ENCODE results near the gene DYNC1I1. TPM values are rescaled to one million over a fixed set of nuclear protein-coding genes. Genes with fewer than 3 reads are reported as not detected.

DYNC1I1 gene
- total RNA-seq, 1 experiment from 2014 or later = not detected

GRCh38 chr7:95976369-95977060, 204.2 kb downstream of the DYNC1I1 start:
- no TSS peak for BruUV-seq (replicated peaks)
- Histone ChIP-seq H3K79me2 (ENCODE audit: low read depth) (no peaks in the 10 kb centered on the region), H3K36me3 (ENCODE audit: low read depth) (no peaks in the 10 kb centered on the region), H3K27me3 (ENCODE audit: insufficient read depth, low read depth) (no peaks in the 10 kb centered on the region), H3K4me2 (no peak overlapping the region), H4K20me1 (ENCODE audit: insufficient read depth) (no peaks in the 10 kb centered on the region), H3K27ac (no peak overlapping the region), H3K4me3 (no peak overlapping the region), H3K9me3 (ENCODE audit: insufficient read depth, low read depth) (no peaks in the 10 kb centered on the region), H2AFZ (no peak overlapping the region), H3K4me1 (replicated peaks; ENCODE audit: insufficient read depth) (no peaks in the 10 kb centered on the region), H3F3A (ENCODE audit: insufficient read depth, low read depth) (no peaks in the 10 kb centered on the region), H3K9me2 (ENCODE audit: insufficient read depth) (no peaks in the 10 kb centered on the region)
- no peak for TF ChIP-seq EZH2 (IDR thresholded peaks at IDR 0.05; ENCODE audit: low read depth)
- TF ChIP-seq CTCF (conservative IDR thresholded peaks at IDR 0.05) = no peak
- DNase-seq = no peak
- ChIA-PET POLR2A (ENCODE audit: unreplicated experiment) (no interaction called here), CTCF (interaction anchor here (0.5 kb wide), 1 partner anchor 1026 kb away, joined by 5 read pairs; no protein-coding TSS in a partner anchor)
- intact Hi-C loops (cut with micrococcal nuclease; ENCODE audit: unreplicated experiment) = no loop called here

GRCh38 chr7:95977994-95978393, 205.6 kb downstream of the DYNC1I1 start:
- H3K4me2 ChIP-seq = no peak overlapping the region
- no peaks in the 10 kb centered on the region for H3F3A ChIP-seq (ENCODE audit: insufficient read depth, low read depth)
- no peak overlapping the region for H2AFZ ChIP-seq
- no peaks in the 10 kb centered on the region for H3K36me3 ChIP-seq (ENCODE audit: low read depth)
- BruUV-seq (replicated peaks) = no TSS peak
- TF ChIP-seq EZH2 (IDR thresholded peaks at IDR 0.05; ENCODE audit: low read depth) = no peak
- TF ChIP-seq CTCF (conservative IDR thresholded peaks at IDR 0.05) = no peak
- H3K9me3 ChIP-seq (ENCODE audit: insufficient read depth, low read depth) = no peaks in the 10 kb centered on the region
- no peak overlapping the region for H3K27ac ChIP-seq
- ChIA-PET CTCF (no interaction called here), POLR2A (ENCODE audit: unreplicated experiment) (no interaction called here)
- no peaks in the 10 kb centered on the region for H4K20me1 ChIP-seq (ENCODE audit: insufficient read depth)
- H3K4me1 ChIP-seq (replicated peaks; ENCODE audit: insufficient read depth) = no peaks in the 10 kb centered on the region
- intact Hi-C loops (cut with micrococcal nuclease; ENCODE audit: unreplicated experiment) = no loop called here
- no peak overlapping the region for H3K4me3 ChIP-seq
- no peaks in the 10 kb centered on the region for H3K79me2 ChIP-seq (ENCODE audit: low read depth)
- H3K27me3 ChIP-seq (ENCODE audit: insufficient read depth, low read depth) = no peaks in the 10 kb centered on the region
- no peak for DNase-seq
- no peaks in the 10 kb centered on the region for H3K9me2 ChIP-seq (ENCODE audit: insufficient read depth)

DNA sequence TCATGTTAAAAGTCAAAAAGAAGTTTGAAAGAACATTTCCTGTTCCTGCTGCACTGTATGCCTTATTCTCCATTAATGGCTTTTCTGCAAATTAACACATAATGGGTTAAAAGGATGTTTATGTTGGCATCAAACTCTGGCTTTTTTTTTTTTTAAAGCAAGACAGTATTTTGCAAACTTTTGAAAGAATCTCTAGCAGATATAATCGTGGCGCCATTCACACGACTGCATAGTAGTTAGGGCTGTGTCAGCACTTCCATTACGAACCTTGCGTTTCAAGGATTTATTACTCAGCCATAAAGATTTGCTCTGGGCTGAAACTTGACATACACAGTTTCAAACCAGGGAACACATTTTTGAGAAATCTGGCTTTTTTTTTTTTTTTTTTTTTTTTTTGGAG, 207.8 kb downstream of the DYNC1I1 start:
- H3K4me3 ChIP-seq = no peak overlapping the region
- H2AFZ ChIP-seq = no peak overlapping the region
- no peak for DNase-seq
- no peaks in the 10 kb centered on the region for H3K4me1 ChIP-seq (replicated peaks; ENCODE audit: insufficient read depth)
- no peaks in the 10 kb centered on the region for H4K20me1 ChIP-seq (ENCODE audit: insufficient read depth)
- H3K79me2 ChIP-seq (ENCODE audit: low read depth) = no peaks in the 10 kb centered on the region
- no peaks in the 10 kb centered on the region for H3F3A ChIP-seq (ENCODE audit: insufficient read depth, low read depth)
- no peak overlapping the region for H3K27ac ChIP-seq
- intact Hi-C loops (cut with micrococcal nuclease; ENCODE audit: unreplicated experiment) = no loop called here
- no peaks in the 10 kb centered on the region for H3K27me3 ChIP-seq (ENCODE audit: insufficient read depth, low read depth)
- no peaks in the 10 kb centered on the region for H3K36me3 ChIP-seq (ENCODE audit: low read depth)
- H3K4me2 ChIP-seq = no peak overlapping the region
- TF ChIP-seq CTCF (conservative IDR thresholded peaks at IDR 0.05) = no peak
- no peak for TF ChIP-seq EZH2 (IDR thresholded peaks at IDR 0.05; ENCODE audit: low read depth)
- CTCF ChIA-PET = no interaction called here
- BruUV-seq (replicated peaks) = no TSS peak
- no peaks in the 10 kb centered on the region for H3K9me3 ChIP-seq (ENCODE audit: insufficient read depth, low read depth)
- no peaks in the 10 kb centered on the region for H3K9me2 ChIP-seq (ENCODE audit: insufficient read depth)
- POLR2A ChIA-PET (ENCODE audit: unreplicated experiment) = no interaction called here
